T47D (cell line): ENCODE measurements around the gene CHMP4A.

ENCODE experiments used
- DNase-seq, 2 experiments: peaks; one replicate each; pipeline versions ENCODE4 v3.0.0 to v3.0.0-alpha.2; 2011 to 2012; ENCODE audit warnings: low read depth in 1 of 2, low spot score in 1 of 2
- JUND ChIP-seq: IDR thresholded peaks from 2 replicates; pipeline ENCODE4 v1.6.1; 2012; ENCODE audit warnings: low read depth
- in situ Hi-C: cut with HindIII; loops from 2 replicates; pipeline ENCODE4 v1.10.0; 2016; ENCODE audit warnings: low sequenced_read_pairs, low pct_unique_long_range_greater_than_20kb

Gene CHMP4A

GRCh38 chr14:24171422-24172260 is 41.6 kb downstream of the CHMP4A start, which contains the start of gene REC8:
TSS of gene REC8 (plus strand) at chr14:24172080. CDS start at chr14:24172553, 473 bp downstream.
- DNase-seq: no peak
- no peak for TF ChIP-seq JUND
- in situ Hi-C loops: no loop called here

GRCh38 chr14:24167469-24168114 is 45.7 kb downstream of the CHMP4A start:
- in situ Hi-C loops: no loop called here
- DNase-seq: no peak
- no peak for TF ChIP-seq JUND

- in situ Hi-C loops: no loop called here
- TF ChIP-seq JUND: no peak
- no peak for DNase-seq
Observed at GRCh38 chr14:24165785-24166184, 47.5 kb downstream of the CHMP4A start.

- no peak for TF ChIP-seq JUND
- no peak for DNase-seq
- in situ Hi-C loops: no loop called here
Observed at GRCh38 chr14:24164518-24164991, 48.7 kb downstream of the CHMP4A start.

GRCh38 chr14:24162093-24162492 is 51.2 kb downstream of the CHMP4A start:
- DNase-seq: no peak
- no peak for TF ChIP-seq JUND
- in situ Hi-C loops: no loop called here

GRCh38 chr14:24160850-24161804 is 52.2 kb downstream of the CHMP4A start, which contains the start of gene IRF9:
TSS of gene IRF9 (plus strand) at chr14:24161265. CDS start at chr14:24162145, 880 bp downstream.
- DNase-seq: peak; percentile 84 to 90
- no peak for TF ChIP-seq JUND
- in situ Hi-C loops: no loop called here

GRCh38 chr14:24160499-24160849 is 52.8 kb downstream of the CHMP4A start:
- DNase-seq: no peak
- no peak for TF ChIP-seq JUND
- in situ Hi-C loops: no loop called here

- no peak for DNase-seq
- in situ Hi-C loops: no loop called here
- TF ChIP-seq JUND: no peak
Observed at GRCh38 chr14:24159777-24160498, 53.4 kb downstream of the CHMP4A start.
